HG02884 (cell line): ENCODE data around the gene METTL18.

ENCODE experiments used
- ATAC-seq: cut with Tn5 transposase; IDR thresholded peaks from one replicate; pipeline ENCODE4 v1.9.1; 2021; ENCODE audit warnings: mild to moderate bottlenecking, moderate library complexity; ENCODE audit not compliant: unreplicated experiment

The METTL18 gene

DNA sequence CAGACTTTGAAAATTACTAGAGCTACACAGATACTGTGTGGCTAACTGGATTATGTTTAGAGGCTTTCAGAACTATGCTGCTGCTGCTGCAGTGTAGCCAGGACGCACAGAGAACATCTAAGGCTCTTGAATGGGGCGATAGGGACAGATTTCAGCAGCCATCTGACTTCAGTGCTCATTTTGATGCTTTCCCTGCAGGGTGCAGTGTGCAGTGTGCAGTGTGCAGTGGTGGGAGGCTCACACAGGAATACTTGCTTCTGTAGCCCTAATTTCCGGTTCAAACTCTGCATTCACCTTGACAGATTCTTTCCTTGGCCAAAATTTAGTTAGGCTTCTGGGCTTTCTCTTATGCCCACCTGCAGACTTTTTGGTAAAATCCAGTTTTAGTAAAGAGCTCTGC is 7.7 kb downstream of the METTL18 start:
- no peak for ATAC-seq

DNA sequence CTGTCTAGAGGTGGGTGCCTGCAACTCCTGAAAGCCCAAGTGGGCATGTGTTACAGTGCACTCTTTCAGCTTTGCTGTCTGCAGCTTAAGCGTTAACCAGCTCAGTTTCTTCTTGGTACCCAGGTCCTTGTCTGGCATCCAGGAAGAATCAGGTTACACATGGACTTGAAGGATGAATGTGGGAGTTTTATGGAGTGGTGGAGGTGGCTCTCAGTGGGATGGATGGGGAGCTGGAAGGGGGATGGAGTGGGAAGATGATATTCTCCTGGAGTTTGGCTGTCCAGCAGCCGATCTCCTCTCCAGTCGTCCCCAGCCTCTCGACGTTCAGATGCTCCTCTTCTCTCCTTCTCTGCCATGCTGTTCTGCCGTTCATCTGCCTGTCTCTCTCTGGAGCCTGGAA is 9.4 kb downstream of the METTL18 start:
- ATAC-seq = no peak

GRCh38 chr1:169784102-169784501 is 10.6 kb downstream of the METTL18 start:
- no peak for ATAC-seq

GRCh38 chr1:169782596-169782995 is 12.1 kb downstream of the METTL18 start:
- no peak for ATAC-seq

- ATAC-seq = no peak
These were observed 14.7 kb downstream of the METTL18 start for GRCh38 chr1:169779970-169780369.

- no peak for ATAC-seq
These were observed 15.6 kb downstream of the METTL18 start for GRCh38 chr1:169779150-169779549.

GRCh38 chr1:169776440-169776839 is 18.3 kb downstream of the METTL18 start:
- ATAC-seq = no peak

- no peak for ATAC-seq
These were observed 26.5 kb downstream of the METTL18 start for GRCh38 chr1:169768161-169768560.

DNA sequence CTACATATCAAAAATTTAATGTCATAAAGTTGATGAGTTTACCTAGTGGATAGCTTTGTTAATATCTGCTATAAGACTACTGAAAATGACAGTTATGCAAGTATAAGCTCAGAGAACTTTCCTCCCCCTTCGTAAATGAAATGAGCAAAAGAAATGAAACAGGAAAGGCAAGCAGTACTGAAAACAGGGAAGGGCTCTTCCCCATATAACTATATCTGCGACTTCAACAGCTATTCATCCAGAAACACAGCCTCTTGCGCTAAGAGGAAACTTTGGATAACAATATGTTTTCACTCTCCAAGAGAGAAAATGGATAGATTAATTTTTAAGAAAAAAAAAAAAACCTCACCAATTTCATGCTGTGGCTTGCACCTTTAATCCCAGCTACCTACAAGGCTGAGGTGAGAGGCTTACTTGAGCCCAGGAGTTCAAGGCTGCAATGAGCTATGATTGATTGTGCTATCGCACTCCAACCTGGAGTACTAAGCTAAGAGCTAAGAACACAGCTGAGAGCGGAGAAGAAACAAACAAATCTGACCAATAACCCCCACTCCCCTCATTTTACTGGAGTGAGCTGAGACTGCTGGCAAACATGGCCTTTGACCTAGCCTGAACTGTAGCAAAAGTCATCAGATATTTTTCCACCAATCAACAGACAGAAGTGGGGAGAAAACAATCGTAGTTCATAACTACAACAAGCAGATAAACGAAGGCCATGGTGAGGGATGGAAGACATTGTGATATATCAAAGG is 29.0 kb downstream of the METTL18 start:
- no peak for ATAC-seq

DNA sequence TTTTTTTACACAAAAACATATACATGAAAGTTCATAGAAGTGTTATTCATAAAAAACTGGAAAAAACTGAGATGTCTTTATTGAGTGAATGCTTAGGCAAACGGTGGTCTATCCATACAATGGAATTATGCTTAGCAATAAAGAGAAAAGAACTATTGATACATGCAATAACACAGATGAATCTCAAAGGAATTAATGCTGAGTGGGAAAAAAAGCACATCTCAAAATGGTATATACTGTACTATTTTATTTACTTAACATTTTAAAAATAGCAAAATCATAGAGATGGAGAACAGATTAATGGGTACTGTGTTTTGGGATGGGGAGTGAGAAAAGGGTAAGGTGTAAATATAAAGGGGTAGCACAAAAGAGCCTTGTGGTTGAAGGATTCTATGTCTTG is 29.8 kb downstream of the METTL18 start:
- no peak for ATAC-seq

GRCh38 chr1:169762699-169763098 is 32.0 kb downstream of the METTL18 start:
- no peak for ATAC-seq

DNA sequence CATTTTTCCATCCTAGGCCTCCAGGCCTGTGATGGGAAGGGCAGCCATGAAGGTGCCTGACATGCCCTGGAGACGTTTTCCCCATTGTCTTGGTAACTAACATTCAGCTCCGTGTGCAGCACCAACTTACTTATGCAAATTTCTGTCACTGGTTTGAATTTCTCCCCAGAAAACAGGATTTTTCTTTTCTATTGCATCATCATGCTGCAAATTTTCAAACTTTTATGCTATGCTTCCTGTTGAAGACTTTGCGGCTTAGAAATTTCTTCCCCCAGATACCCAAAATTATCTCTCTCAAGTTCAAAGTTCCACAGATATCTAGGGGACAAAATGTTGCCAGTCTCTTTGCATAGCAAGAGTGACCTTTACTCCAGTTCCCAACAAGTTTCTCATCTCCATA is 35.7 kb downstream of the METTL18 start:
- no peak for ATAC-seq

- no peak for ATAC-seq
These were observed 41.2 kb downstream of the METTL18 start for GRCh38 chr1:169753549-169753948.

DNA sequence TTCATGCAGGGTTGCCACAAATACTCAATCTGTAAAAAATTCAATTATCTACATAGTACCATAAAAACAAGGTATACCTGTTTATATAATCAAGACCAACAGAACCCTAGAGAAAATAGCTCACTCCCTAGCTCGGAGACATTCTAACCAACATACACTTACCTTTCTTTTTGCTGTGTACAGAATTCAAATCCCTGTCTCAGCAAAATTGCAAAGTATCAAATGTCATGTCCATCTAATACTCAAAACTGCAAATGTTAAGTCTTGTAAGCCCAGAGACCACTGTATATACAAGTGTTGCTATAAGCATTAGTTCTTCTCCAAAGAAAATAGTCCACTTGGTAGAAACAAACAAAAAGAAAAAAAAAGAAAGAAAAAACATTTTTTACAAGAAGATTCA is 44.7 kb downstream of the METTL18 start:
- no peak for ATAC-seq

DNA sequence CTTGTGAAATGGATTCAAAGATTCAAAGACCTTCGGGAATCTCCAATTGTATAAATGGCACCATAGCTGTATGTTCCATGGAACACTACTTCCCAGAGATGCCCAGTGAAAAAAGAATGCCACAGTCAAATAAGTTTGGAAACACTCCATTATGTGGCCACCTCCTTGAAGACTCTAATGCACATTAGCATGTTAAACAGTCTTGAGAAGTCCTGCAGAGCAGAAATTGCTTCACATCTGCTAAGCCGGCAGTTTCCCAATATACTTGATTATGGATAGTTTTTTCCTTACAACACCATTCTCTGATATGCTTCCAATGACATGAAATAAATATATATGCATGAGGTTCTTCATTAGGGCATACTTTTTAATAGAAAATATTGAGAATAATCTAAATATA is 48.2 kb downstream of the METTL18 start:
- no peak for ATAC-seq

DNA sequence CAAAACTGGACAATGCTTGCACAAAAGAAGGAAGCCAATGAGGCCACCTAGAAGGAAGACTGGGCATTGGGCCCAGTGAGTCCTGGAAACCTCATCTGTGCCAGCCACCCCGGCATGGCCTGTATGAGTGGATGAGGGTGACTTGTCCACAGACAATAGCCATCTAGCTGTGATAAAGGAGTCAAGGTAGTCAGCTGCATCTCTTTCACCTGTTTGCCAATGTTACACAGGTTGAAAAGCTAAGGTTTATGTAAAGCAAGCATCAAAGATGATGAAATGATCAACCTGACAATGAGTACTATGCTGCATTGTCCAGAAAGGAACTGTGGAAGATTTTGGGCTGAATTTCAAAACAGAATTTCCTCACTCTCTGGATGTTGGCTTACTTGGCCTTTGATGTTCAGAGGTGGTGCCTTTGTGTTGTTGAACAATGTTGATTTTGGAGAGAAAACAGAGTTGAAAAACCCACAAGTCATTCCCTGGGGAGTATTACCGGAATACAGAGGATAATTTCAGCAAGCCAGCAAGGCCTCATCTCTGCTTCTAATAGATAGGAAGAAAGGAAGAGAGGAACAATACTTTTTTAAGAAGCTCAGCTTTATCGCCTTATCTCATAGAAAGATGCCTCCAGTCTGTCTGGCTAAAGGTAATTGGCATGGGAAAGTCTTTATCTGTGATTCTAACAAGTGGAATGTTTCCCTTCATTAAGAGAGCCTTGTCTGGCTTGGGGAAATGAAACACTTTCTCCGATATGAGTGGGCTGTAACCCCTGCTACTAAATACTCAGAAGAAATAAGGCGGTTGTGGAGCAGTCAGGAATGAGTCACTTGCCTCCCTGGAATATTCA is 49.5 kb downstream of the METTL18 start:
- no peak for ATAC-seq
